Activated CD4-positive, alpha-beta memory T cell treated with anti-CD3 and anti-CD28 coated beads for 36 hours (primary cell): ENCODE data around the gene LRBA. TPM values are rescaled to one million over a fixed set of nuclear protein-coding genes. Genes with fewer than 3 reads are reported as not detected.

ENCODE experiments used
- CTCF ChIA-PET: fragments of 350-600 bp; sonication (Branson Sonifier 250); formaldehyde crosslinking; loops from one replicate; lab custom pipeline; 2021; ENCODE audit warnings: antibody characterized with exemption, inconsistent platforms; lab: Charles Lee
- POLR2A ChIA-PET: fragments of 350-600 bp; sonication (Branson Sonifier 250); formaldehyde crosslinking; loops from one replicate; lab custom pipeline; 2021; ENCODE audit warnings: antibody characterized with exemption; lab: Charles Lee
- DNase-seq: peaks from one replicate; pipeline ENCODE4 v3.0.0-alpha.2; 2020
- H3K27ac Mint-ChIP-seq: one replicate; pipeline ENCODE4 v1.8.0; 2021; ENCODE audit warnings: mixed read lengths
- H3K27me3 Mint-ChIP-seq: one replicate; pipeline ENCODE4 v1.8.0; 2021; ENCODE audit warnings: mixed read lengths
- H3K36me3 Mint-ChIP-seq: one replicate; pipeline ENCODE4 v1.8.0; 2021; ENCODE audit warnings: mixed read lengths
- H3K4me1 Mint-ChIP-seq: one replicate; pipeline ENCODE4 v1.8.0; 2021; ENCODE audit warnings: low read depth, mixed read lengths
- H3K4me3 Mint-ChIP-seq: one replicate; pipeline ENCODE4 v1.8.0; 2021; ENCODE audit warnings: mild to moderate bottlenecking, mixed read lengths
- H3K9me3 Mint-ChIP-seq: one replicate; pipeline ENCODE4 v1.8.0; 2021; ENCODE audit warnings: mixed read lengths
- intact Hi-C: fragments of 100-400 bp; cut with micrococcal nuclease; formaldehyde crosslinking; loops from one replicate; pipeline ENCODE4 v1.15.1; 2023
- total RNA-seq, 2 experiments: library from RNA; stranded (reverse); gene quantifications; one replicate each; pipeline ENCODE4 v1.2.3, GENCODE V29; 2021

The LRBA gene
- total RNA-seq, 2 experiments from 2014 or later: 62.4 to 63.7 TPM

DNA sequence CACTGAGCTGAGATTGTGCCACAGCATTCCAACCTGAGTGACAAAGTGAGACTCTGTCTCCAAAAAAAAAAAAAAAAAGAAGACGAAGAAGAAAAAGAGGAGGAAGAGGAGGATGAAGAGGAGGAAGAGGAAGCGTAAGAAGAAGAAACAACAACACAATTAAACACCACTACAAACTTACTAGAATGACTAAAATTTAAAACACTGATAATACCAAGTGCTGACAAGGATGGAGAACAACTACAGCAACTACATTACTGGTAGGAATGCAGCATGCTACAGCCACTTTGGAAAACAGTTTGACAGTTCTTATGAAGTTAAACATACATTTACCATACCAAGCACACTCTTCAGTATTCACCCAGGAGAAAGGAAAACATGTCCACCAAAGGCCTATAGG is 24.1 kb downstream of the LRBA start:
- POLR2A ChIA-PET: no interaction called here
- H3K36me3 Mint-ChIP-seq: peaks cover 18% of the 10 kb centered on the region
- no peak overlapping the region for H3K4me3 Mint-ChIP-seq
- H3K4me1 Mint-ChIP-seq: peaks cover 41% of the 10 kb centered on the region
- H3K27ac Mint-ChIP-seq: no peak overlapping the region
- H3K9me3 Mint-ChIP-seq: no peaks in the 10 kb centered on the region
- intact Hi-C loops: no loop called here
- no peak for DNase-seq
- H3K27me3 Mint-ChIP-seq: no peaks in the 10 kb centered on the region
- CTCF ChIA-PET: no interaction called here

DNA sequence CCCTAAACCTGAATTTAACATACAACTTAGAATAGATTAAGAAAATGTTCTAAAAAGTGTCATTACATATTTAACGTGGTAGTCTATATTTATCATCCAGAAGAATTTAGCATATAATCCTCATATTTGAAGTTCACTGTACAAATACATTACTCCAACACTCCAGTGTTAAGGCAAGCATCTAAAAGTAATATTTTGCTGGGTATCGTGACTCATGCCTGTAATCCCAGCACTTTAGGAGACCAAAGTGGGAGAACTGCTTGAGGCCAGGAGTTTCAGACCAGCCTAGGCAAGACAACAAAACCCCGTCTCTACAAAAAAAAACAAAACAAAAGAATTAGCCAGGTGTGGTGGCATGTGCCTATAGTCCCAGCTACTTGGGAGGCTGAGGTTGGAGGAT is 24.8 kb downstream of the LRBA start:
- H3K36me3 Mint-ChIP-seq: peaks cover 18% of the 10 kb centered on the region
- ChIA-PET CTCF (no interaction called here), POLR2A (no interaction called here)
- intact Hi-C loops: no loop called here
- no peaks in the 10 kb centered on the region for H3K9me3 Mint-ChIP-seq
- no peak overlapping the region for H3K27ac Mint-ChIP-seq
- peaks cover 42% of the 10 kb centered on the region for H3K4me1 Mint-ChIP-seq
- no peak overlapping the region for H3K4me3 Mint-ChIP-seq
- no peak for DNase-seq
- H3K27me3 Mint-ChIP-seq: no peaks in the 10 kb centered on the region

GRCh38 chr4:150988238-150988637 is 26.8 kb downstream of the LRBA start:
- Mint-ChIP-seq H3K4me3 (no peak overlapping the region), H3K9me3 (no peaks in the 10 kb centered on the region), H3K4me1 (peaks cover 36% of the 10 kb centered on the region), H3K36me3 (peaks cover 15% of the 10 kb centered on the region), H3K27me3 (no peaks in the 10 kb centered on the region), H3K27ac (no peak overlapping the region)
- intact Hi-C loops: no loop called here
- no peak for DNase-seq
- CTCF ChIA-PET: no interaction called here
- POLR2A ChIA-PET: interaction anchor here (0.6 kb wide), 1 partner anchor 47 kb away, joined by 4 read pairs; no protein-coding TSS in a partner anchor

DNA sequence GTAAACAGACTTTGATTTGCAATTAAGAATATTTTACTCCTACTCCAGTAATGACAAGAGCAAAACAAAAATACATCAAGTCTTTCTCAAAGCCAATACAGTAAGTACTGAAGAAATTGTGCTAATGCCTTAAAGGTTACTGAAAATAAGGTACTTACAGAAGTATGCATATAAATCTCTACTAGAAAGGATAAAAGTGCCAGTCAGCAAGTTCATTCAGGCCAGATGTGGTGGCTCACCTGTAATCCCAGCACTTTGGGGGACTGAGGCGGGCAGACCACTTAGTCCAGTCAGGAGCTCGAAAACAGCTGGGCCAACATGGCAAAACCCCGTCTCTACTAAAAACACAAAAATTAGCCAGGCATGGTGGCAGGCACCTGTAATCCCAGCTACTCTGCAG is 27.9 kb downstream of the LRBA start:
- no peaks in the 10 kb centered on the region for H3K27me3 Mint-ChIP-seq
- peaks cover 39% of the 10 kb centered on the region for H3K4me1 Mint-ChIP-seq
- intact Hi-C loops: loop anchor here (2.0 kb wide), 1 partner anchor 16 kb away; no protein-coding TSS in a partner anchor
- POLR2A ChIA-PET: interaction anchor here (1.4 kb wide), 1 partner anchor 16 kb away, joined by 3 read pairs; no protein-coding TSS in a partner anchor
- no peak overlapping the region for H3K27ac Mint-ChIP-seq
- no peak overlapping the region for H3K4me3 Mint-ChIP-seq
- DNase-seq: no peak
- H3K36me3 Mint-ChIP-seq: peaks cover 19% of the 10 kb centered on the region
- CTCF ChIA-PET: no interaction called here
- H3K9me3 Mint-ChIP-seq: no peaks in the 10 kb centered on the region

GRCh38 chr4:150986085-150986484 is 29.0 kb downstream of the LRBA start:
- H3K4me1 Mint-ChIP-seq: peaks cover 33% of the 10 kb centered on the region
- H3K36me3 Mint-ChIP-seq: peaks cover 13% of the 10 kb centered on the region
- DNase-seq: peak; percentile 61
- no peak overlapping the region for H3K4me3 Mint-ChIP-seq
- H3K27ac Mint-ChIP-seq: no peak overlapping the region
- ChIA-PET CTCF (interaction anchor here (0.7 kb wide), 1 partner anchor 312 kb away, joined by 3 read pairs; no protein-coding TSS in a partner anchor), POLR2A (no interaction called here)
- no peaks in the 10 kb centered on the region for H3K27me3 Mint-ChIP-seq
- intact Hi-C loops: loop anchor here (1.0 to 2.0 kb wide), 2 partner anchors 15 to 28 kb away; no protein-coding TSS in a partner anchor
- H3K9me3 Mint-ChIP-seq: no peaks in the 10 kb centered on the region

DNA sequence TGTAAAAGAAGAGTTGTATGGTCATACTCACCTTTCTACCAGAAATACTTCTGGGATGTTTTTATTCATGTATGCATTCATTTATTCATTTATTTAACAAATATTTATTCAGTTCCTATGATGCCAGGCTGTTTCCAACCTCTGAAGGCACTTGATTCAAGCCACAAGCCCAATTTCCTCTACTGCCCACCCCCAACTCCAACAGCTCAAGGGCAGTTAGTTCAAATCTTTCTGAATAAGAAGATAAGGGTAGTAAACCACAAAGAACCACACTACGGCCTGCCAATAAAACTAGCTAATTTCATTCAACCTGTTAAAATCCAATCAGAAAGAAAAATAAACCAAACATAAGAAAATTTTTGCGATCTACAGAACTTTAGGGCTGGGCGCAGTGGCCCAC is 31.2 kb downstream of the LRBA start:
- H3K27ac Mint-ChIP-seq: no peak overlapping the region
- peaks cover 44% of the 10 kb centered on the region for H3K4me1 Mint-ChIP-seq
- DNase-seq: no peak
- peaks cover 21% of the 10 kb centered on the region for H3K36me3 Mint-ChIP-seq
- intact Hi-C loops: no loop called here
- CTCF ChIA-PET: interaction anchor here (0.6 kb wide), 1 partner anchor 776 kb away, joined by 6 read pairs; no protein-coding TSS in a partner anchor
- peaks cover 3% of the 10 kb centered on the region for H3K9me3 Mint-ChIP-seq
- H3K4me3 Mint-ChIP-seq: no peak overlapping the region
- no peaks in the 10 kb centered on the region for H3K27me3 Mint-ChIP-seq
- POLR2A ChIA-PET: no interaction called here

GRCh38 chr4:150982557-150983233 is 32.4 kb downstream of the LRBA start:
- intact Hi-C loops: no loop called here
- ChIA-PET CTCF (no interaction called here), POLR2A (no interaction called here)
- DNase-seq: no peak
- no peak overlapping the region for H3K4me3 Mint-ChIP-seq
- H3K4me1 Mint-ChIP-seq: peaks cover 55% of the 10 kb centered on the region
- H3K36me3 Mint-ChIP-seq: peaks cover 25% of the 10 kb centered on the region
- H3K27me3 Mint-ChIP-seq: no peaks in the 10 kb centered on the region
- H3K27ac Mint-ChIP-seq: no peak overlapping the region
- H3K9me3 Mint-ChIP-seq: peaks cover 6% of the 10 kb centered on the region

DNA sequence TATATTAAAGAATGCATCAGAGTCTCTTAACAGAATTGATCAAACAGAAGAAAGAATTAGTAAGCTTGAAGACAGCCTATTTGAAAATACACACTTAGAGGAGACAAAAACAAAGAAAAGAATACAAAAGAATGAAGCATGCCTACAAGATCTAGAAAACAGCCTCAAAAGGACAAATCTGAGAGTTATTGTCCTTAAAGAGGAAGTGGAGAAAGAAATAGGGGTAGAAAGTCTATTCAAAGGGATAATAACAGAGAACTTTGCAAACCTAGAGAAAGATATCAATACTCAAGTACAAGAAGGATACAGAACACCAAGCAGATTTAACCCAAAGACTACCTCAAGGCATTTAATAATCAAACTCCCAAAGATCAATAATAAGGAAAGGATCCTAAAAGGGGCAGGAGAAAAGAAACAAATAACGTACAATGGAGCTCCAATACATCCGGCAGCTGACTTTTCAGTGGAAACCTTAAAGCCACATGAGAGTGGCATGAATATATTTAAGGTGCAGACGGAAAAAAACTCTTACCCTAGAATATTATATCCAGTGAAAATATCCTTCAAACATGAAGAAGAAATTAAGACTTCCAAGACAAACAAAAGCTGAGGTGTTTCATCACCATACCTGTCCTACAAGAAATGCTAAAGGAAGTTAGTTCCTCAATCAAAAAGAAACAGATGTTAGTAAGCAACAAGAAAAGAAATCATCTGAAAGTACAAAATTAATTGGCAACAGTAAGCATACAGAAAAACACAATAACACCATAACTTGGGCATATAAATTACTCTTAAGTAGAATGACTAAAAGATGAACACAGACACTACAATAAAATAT is 36.1 kb downstream of the LRBA start:
- peaks cover 6% of the 10 kb centered on the region for H3K9me3 Mint-ChIP-seq
- intact Hi-C loops: no loop called here
- H3K27ac Mint-ChIP-seq: no peak overlapping the region
- CTCF ChIA-PET: interaction anchor here (0.8 kb wide), 1 partner anchor 112 kb away, joined by 4 read pairs; no protein-coding TSS in a partner anchor
- POLR2A ChIA-PET: no interaction called here
- no peak overlapping the region for H3K4me3 Mint-ChIP-seq
- H3K27me3 Mint-ChIP-seq: no peaks in the 10 kb centered on the region
- DNase-seq: no peak
- peaks cover 24% of the 10 kb centered on the region for H3K36me3 Mint-ChIP-seq
- H3K4me1 Mint-ChIP-seq: peaks cover 57% of the 10 kb centered on the region

DNA sequence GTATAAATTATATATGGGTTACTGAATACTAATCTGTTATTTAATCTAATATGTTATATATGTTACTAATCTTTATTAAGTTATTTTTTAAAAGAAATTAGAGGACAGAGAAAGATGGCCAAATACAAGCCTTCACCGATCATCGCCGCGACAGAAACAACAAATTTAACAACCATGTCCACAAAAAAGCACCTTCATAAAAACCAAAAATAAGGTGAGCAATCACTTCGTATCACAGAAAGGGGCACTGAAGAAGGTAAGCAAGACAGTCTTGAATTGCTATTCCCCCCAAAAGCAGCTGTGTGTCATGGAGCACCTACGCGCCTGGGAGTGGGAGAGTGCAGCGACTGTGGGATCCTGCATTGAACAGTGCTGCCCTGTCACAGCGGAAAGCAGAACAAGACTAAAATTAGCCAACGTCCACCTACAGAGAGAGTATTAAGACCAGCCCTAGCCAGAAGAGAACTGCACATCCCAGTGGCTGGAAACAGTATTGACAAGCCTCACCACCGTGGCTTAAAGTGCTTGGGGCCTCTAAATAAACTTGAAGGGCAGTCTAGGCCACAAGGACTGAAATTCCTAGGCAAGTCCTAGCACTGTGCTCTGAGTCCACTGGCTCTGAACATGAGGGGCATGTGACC is 38.5 kb downstream of the LRBA start:
- Mint-ChIP-seq H3K4me1 (peaks cover 69% of the 10 kb centered on the region), H3K9me3 (peaks cover 6% of the 10 kb centered on the region), H3K27me3 (no peaks in the 10 kb centered on the region), H3K36me3 (peaks cover 17% of the 10 kb centered on the region), H3K4me3 (no peak overlapping the region), H3K27ac (no peak overlapping the region)
- intact Hi-C loops: no loop called here
- no peak for DNase-seq
- ChIA-PET POLR2A (no interaction called here), CTCF (no interaction called here)

- H3K27ac Mint-ChIP-seq: no peak overlapping the region
- no peaks in the 10 kb centered on the region for H3K27me3 Mint-ChIP-seq
- no peak for DNase-seq
- H3K36me3 Mint-ChIP-seq: peaks cover 9% of the 10 kb centered on the region
- ChIA-PET POLR2A (interaction anchor here (0.7 kb wide), 1 partner anchor 58 kb away, joined by 3 read pairs; no protein-coding TSS in a partner anchor), CTCF (interaction anchor here (0.6 to 0.9 kb wide), 3 partner anchors 13 to 731 kb away, joined by 3 read pairs; no protein-coding TSS in a partner anchor)
- no peak overlapping the region for H3K4me3 Mint-ChIP-seq
- intact Hi-C loops: no loop called here
- peaks cover 72% of the 10 kb centered on the region for H3K4me1 Mint-ChIP-seq
- H3K9me3 Mint-ChIP-seq: peaks cover 6% of the 10 kb centered on the region
These were observed 40.3 kb downstream of the LRBA start for GRCh38 chr4:150974750-150975149.

GRCh38 chr4:150974252-150974640 is 40.8 kb downstream of the LRBA start:
- Mint-ChIP-seq H3K4me3 (no peak overlapping the region), H3K4me1 (peaks cover 70% of the 10 kb centered on the region)
- POLR2A ChIA-PET: no interaction called here

More at GRCh38 chr4:150974252-150974640, 40.8 kb downstream of the LRBA start:
- peaks cover 6% of the 10 kb centered on the region for H3K9me3 Mint-ChIP-seq
- intact Hi-C loops: no loop called here
- no peak overlapping the region for H3K27ac Mint-ChIP-seq
- no peaks in the 10 kb centered on the region for H3K27me3 Mint-ChIP-seq
- CTCF ChIA-PET: interaction anchor here (0.6 to 0.9 kb wide), 3 partner anchors 13 to 731 kb away, joined by 3 read pairs; no protein-coding TSS in a partner anchor
- DNase-seq: no peak
- peaks cover 7% of the 10 kb centered on the region for H3K36me3 Mint-ChIP-seq
